ENCODE results near the gene PLCB4.

The PLCB4 gene

GRCh38 chr20:9490161-9490560 lies 421.3 kb downstream of the PLCB4 start:
- Histone ChIP-seq H3K4me1 (ENCODE audit: control insufficient read depth, insufficient read depth, low read length) (no peaks in the 10 kb centered on the region), H3K27ac (ENCODE audit: low read depth, low read length) (no peak overlapping the region), H3K9ac (ENCODE audit: low read length) (no peak overlapping the region), H3K27me3 (ENCODE audit: control insufficient read depth, insufficient read depth, low read length) (no peaks in the 10 kb centered on the region), H3K9me3 (ENCODE audit: control insufficient read depth, insufficient read depth, low read depth, low read length) (no peaks in the 10 kb centered on the region), H3K36me3 (ENCODE audit: control insufficient read depth, insufficient read depth, low read length) (no peaks in the 10 kb centered on the region), H3K4me3 (ENCODE audit: low read depth, low read length) (no peak overlapping the region)

- H3K9me3 ChIP-seq (ENCODE audit: control insufficient read depth, insufficient read depth, low read depth, low read length) = no peaks in the 10 kb centered on the region
- no peak overlapping the region for H3K27ac ChIP-seq (ENCODE audit: low read depth, low read length)
- H3K27me3 ChIP-seq (ENCODE audit: control insufficient read depth, insufficient read depth, low read length) = no peaks in the 10 kb centered on the region
- H3K9ac ChIP-seq (ENCODE audit: low read length) = no peak overlapping the region
- no peaks in the 10 kb centered on the region for H3K4me1 ChIP-seq (ENCODE audit: control insufficient read depth, insufficient read depth, low read length)
- no peak overlapping the region for H3K4me3 ChIP-seq (ENCODE audit: low read depth, low read length)
- H3K36me3 ChIP-seq (ENCODE audit: control insufficient read depth, insufficient read depth, low read length) = no peaks in the 10 kb centered on the region
Measured at GRCh38 chr20:9490631-9491030, 421.7 kb downstream of the PLCB4 start.

- Histone ChIP-seq H3K4me3 (ENCODE audit: low read depth, low read length) (no peak overlapping the region), H3K9me3 (ENCODE audit: control insufficient read depth, insufficient read depth, low read depth, low read length) (no peaks in the 10 kb centered on the region), H3K9ac (ENCODE audit: low read length) (no peak overlapping the region), H3K36me3 (ENCODE audit: control insufficient read depth, insufficient read depth, low read length) (no peaks in the 10 kb centered on the region), H3K4me1 (ENCODE audit: control insufficient read depth, insufficient read depth, low read length) (no peaks in the 10 kb centered on the region), H3K27me3 (ENCODE audit: control insufficient read depth, insufficient read depth, low read length) (no peaks in the 10 kb centered on the region), H3K27ac (ENCODE audit: low read depth, low read length) (no peak overlapping the region)
Measured at GRCh38 chr20:9491324-9491723, 422.4 kb downstream of the PLCB4 start.

- Histone ChIP-seq H3K27me3 (ENCODE audit: control insufficient read depth, insufficient read depth, low read length) (no peaks in the 10 kb centered on the region), H3K36me3 (ENCODE audit: control insufficient read depth, insufficient read depth, low read length) (no peaks in the 10 kb centered on the region), H3K9ac (ENCODE audit: low read length) (no peak overlapping the region), H3K4me3 (ENCODE audit: low read depth, low read length) (no peak overlapping the region), H3K9me3 (ENCODE audit: control insufficient read depth, insufficient read depth, low read depth, low read length) (no peaks in the 10 kb centered on the region), H3K27ac (ENCODE audit: low read depth, low read length) (no peak overlapping the region), H3K4me1 (ENCODE audit: control insufficient read depth, insufficient read depth, low read length) (no peaks in the 10 kb centered on the region)
Measured at GRCh38 chr20:9492067-9492466, 423.2 kb downstream of the PLCB4 start.

- Histone ChIP-seq H3K9me3 (ENCODE audit: control insufficient read depth, insufficient read depth, low read depth, low read length) (no peaks in the 10 kb centered on the region), H3K4me1 (ENCODE audit: control insufficient read depth, insufficient read depth, low read length) (no peaks in the 10 kb centered on the region), H3K27ac (ENCODE audit: low read depth, low read length) (no peak overlapping the region), H3K36me3 (ENCODE audit: control insufficient read depth, insufficient read depth, low read length) (no peaks in the 10 kb centered on the region), H3K27me3 (ENCODE audit: control insufficient read depth, insufficient read depth, low read length) (peaks cover 3% of the 10 kb centered on the region; the same call in 1 of the 2 replicates), H3K4me3 (ENCODE audit: low read depth, low read length) (no peak overlapping the region), H3K9ac (ENCODE audit: low read length) (no peak overlapping the region)
Measured at GRCh38 chr20:9493803-9494202, 424.9 kb downstream of the PLCB4 start.

- no peaks in the 10 kb centered on the region for H3K4me1 ChIP-seq (ENCODE audit: control insufficient read depth, insufficient read depth, low read length)
- H3K27ac ChIP-seq (ENCODE audit: low read depth, low read length) = no peak overlapping the region
- no peak overlapping the region for H3K4me3 ChIP-seq (ENCODE audit: low read depth, low read length)
- H3K27me3 ChIP-seq (ENCODE audit: control insufficient read depth, insufficient read depth, low read length) = peaks cover 6% of the 10 kb centered on the region
- H3K36me3 ChIP-seq (ENCODE audit: control insufficient read depth, insufficient read depth, low read length) = no peaks in the 10 kb centered on the region
- H3K9ac ChIP-seq (ENCODE audit: low read length) = no peak overlapping the region
- H3K9me3 ChIP-seq (ENCODE audit: control insufficient read depth, insufficient read depth, low read depth, low read length) = no peaks in the 10 kb centered on the region
Measured at GRCh38 chr20:9495701-9496100, 426.8 kb downstream of the PLCB4 start.

- no peak overlapping the region for H3K27ac ChIP-seq (ENCODE audit: low read depth, low read length)
- peaks cover 6% of the 10 kb centered on the region for H3K27me3 ChIP-seq (ENCODE audit: control insufficient read depth, insufficient read depth, low read length)
- H3K4me3 ChIP-seq (ENCODE audit: low read depth, low read length) = no peak overlapping the region
- H3K4me1 ChIP-seq (ENCODE audit: control insufficient read depth, insufficient read depth, low read length) = no peaks in the 10 kb centered on the region
- H3K9me3 ChIP-seq (ENCODE audit: control insufficient read depth, insufficient read depth, low read depth, low read length) = no peaks in the 10 kb centered on the region
- no peak overlapping the region for H3K9ac ChIP-seq (ENCODE audit: low read length)
- H3K36me3 ChIP-seq (ENCODE audit: control insufficient read depth, insufficient read depth, low read length) = no peaks in the 10 kb centered on the region
Measured at GRCh38 chr20:9496155-9496554, 427.3 kb downstream of the PLCB4 start.

GRCh38 chr20:9498322-9498721 lies 429.4 kb downstream of the PLCB4 start:
- H3K9ac ChIP-seq (ENCODE audit: low read length) = no peak overlapping the region
- H3K27me3 ChIP-seq (ENCODE audit: control insufficient read depth, insufficient read depth, low read length) = peaks cover 18% of the 10 kb centered on the region
- no peaks in the 10 kb centered on the region for H3K9me3 ChIP-seq (ENCODE audit: control insufficient read depth, insufficient read depth, low read depth, low read length)
- H3K4me1 ChIP-seq (ENCODE audit: control insufficient read depth, insufficient read depth, low read length) = no peaks in the 10 kb centered on the region
- no peak overlapping the region for H3K4me3 ChIP-seq (ENCODE audit: low read depth, low read length)
- no peaks in the 10 kb centered on the region for H3K36me3 ChIP-seq (ENCODE audit: control insufficient read depth, insufficient read depth, low read length)
- H3K27ac ChIP-seq (ENCODE audit: low read depth, low read length) = no peak overlapping the region

- Histone ChIP-seq H3K4me1 (ENCODE audit: control insufficient read depth, insufficient read depth, low read length) (no peaks in the 10 kb centered on the region), H3K9ac (ENCODE audit: low read length) (no peak overlapping the region), H3K36me3 (ENCODE audit: control insufficient read depth, insufficient read depth, low read length) (no peaks in the 10 kb centered on the region), H3K4me3 (ENCODE audit: low read depth, low read length) (no peak overlapping the region), H3K9me3 (ENCODE audit: control insufficient read depth, insufficient read depth, low read depth, low read length) (no peaks in the 10 kb centered on the region), H3K27ac (ENCODE audit: low read depth, low read length) (no peak overlapping the region), H3K27me3 (ENCODE audit: control insufficient read depth, insufficient read depth, low read length) (peaks cover 27% of the 10 kb centered on the region)
Measured at GRCh38 chr20:9499126-9499899, 430.4 kb downstream of the PLCB4 start.

GRCh38 chr20:9500121-9500520 lies 431.2 kb downstream of the PLCB4 start:
- Histone ChIP-seq H3K9ac (ENCODE audit: low read length) (no peak overlapping the region), H3K4me1 (ENCODE audit: control insufficient read depth, insufficient read depth, low read length) (no peaks in the 10 kb centered on the region), H3K27ac (ENCODE audit: low read depth, low read length) (no peak overlapping the region), H3K36me3 (ENCODE audit: control insufficient read depth, insufficient read depth, low read length) (no peaks in the 10 kb centered on the region), H3K4me3 (ENCODE audit: low read depth, low read length) (no peak overlapping the region), H3K9me3 (ENCODE audit: control insufficient read depth, insufficient read depth, low read depth, low read length) (no peaks in the 10 kb centered on the region), H3K27me3 (ENCODE audit: control insufficient read depth, insufficient read depth, low read length) (peaks cover 35% of the 10 kb centered on the region)

- no peaks in the 10 kb centered on the region for H3K36me3 ChIP-seq (ENCODE audit: control insufficient read depth, insufficient read depth, low read length)
- H3K4me3 ChIP-seq (ENCODE audit: low read depth, low read length) = no peak overlapping the region
- H3K4me1 ChIP-seq (ENCODE audit: control insufficient read depth, insufficient read depth, low read length) = peaks cover 5% of the 10 kb centered on the region
- no peaks in the 10 kb centered on the region for H3K9me3 ChIP-seq (ENCODE audit: control insufficient read depth, insufficient read depth, low read depth, low read length)
- no peak overlapping the region for H3K27ac ChIP-seq (ENCODE audit: low read depth, low read length)
- H3K9ac ChIP-seq (ENCODE audit: low read length) = no peak overlapping the region
- H3K27me3 ChIP-seq (ENCODE audit: control insufficient read depth, insufficient read depth, low read length) = peaks cover 48% of the 10 kb centered on the region
Measured at GRCh38 chr20:9501473-9501872, 432.6 kb downstream of the PLCB4 start.

Measured in HUES6 (cell line).